HG03095 (cell line): Measurements from ENCODE around the gene SMC1B.
"Not testable (repeated sequence)": the region's sequence is repeated elsewhere in the genome, so short reads cannot be mapped to it uniquely, and the experiment has no call there.

Source experiments
- ATAC-seq: cut with Tn5 transposase; IDR thresholded peaks from one replicate; pipeline ENCODE4 v1.9.1; 2021; ENCODE audit warnings: moderate library complexity; ENCODE audit not compliant: unreplicated experiment

SMC1B gene

DNA sequence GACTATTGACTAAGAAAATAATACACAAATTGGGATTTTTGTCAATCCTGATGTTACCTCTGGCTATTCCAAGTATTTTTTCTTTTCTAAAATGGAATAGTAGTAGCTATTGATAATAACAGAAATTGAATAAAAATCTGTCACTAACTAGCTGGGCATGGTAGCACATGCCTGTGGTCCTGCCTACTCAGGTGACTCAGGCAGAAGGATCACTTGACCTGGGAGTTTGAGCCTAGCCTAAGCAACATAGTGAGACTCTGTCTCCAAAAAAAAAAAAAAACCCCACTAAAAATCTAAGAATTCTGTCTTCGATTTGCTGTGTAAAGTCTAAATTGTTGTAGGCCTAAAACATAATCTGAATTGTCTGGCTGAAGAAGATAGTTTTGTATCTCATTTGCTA, 61.4 kb downstream of the SMC1B start:
- ATAC-seq = no peak

DNA sequence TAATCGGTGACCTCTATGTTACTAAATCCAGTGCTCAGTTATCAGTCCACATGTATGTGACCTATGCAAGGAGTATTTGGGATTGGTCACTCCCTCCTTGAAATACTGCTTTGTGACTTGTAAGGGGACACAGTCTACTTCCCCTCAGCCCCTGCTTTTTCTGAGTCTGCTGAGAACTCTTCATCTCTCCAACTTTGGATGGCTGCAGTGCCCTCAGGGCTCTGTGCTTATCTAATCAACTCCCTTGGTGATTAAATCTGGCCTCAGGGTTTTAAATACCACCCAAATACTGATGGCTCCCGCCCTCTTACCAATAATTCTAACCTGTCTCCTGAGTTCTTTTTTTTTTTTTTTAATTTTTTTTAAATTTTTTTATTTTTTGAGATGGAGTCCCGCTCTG, 63.5 kb downstream of the SMC1B start:
- no peak for ATAC-seq

DNA sequence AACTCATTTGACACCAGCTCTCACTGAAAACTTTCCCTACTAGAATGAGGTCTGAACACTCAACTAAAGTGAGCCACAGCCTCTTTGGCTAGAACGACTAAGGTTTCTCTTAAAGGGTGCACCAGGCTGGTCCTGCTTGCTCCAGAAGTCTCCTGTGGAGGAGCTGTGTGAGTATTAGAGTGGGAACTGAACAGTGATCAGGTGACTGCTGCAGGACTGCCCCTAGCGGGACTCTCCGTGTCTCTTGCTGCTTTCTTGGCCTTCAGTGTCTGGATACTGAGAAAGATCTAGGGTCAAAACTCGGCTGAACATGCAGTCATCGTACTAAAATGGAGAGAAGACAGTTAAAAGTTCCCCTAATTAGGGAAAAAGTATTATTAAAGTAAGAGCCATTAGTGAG, 69.1 kb downstream of the SMC1B start:
- no peak for ATAC-seq

- ATAC-seq = no peak
These were observed 70.3 kb downstream of the SMC1B start for GRCh38 chr22:45343143-45343542.

- ATAC-seq = no peak
These were observed 71.9 kb downstream of the SMC1B start for GRCh38 chr22:45341498-45341897.

GRCh38 chr22:45340323-45340722, 73.1 kb downstream of the SMC1B start:
- no peak for ATAC-seq

DNA sequence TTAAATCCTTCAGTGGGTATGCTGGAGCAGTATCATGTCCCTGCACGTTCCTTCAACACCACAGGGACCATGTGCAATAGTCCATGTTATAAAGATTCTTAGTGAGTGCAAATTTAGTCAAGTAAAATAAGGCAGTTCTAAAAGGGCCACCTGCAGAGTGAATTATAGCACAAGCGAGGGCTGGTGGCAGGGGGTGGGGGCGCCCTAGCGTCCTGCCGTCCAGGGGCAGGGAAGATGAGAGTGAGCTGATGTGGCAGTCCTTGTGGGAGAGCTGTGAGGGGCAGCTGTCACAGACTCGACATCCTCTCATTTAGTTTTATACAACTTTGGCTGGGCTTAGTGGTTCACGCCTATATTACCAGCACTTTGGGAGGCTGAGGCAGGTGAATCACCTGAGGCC, 74.6 kb downstream of the SMC1B start:
- ATAC-seq = no peak

DNA sequence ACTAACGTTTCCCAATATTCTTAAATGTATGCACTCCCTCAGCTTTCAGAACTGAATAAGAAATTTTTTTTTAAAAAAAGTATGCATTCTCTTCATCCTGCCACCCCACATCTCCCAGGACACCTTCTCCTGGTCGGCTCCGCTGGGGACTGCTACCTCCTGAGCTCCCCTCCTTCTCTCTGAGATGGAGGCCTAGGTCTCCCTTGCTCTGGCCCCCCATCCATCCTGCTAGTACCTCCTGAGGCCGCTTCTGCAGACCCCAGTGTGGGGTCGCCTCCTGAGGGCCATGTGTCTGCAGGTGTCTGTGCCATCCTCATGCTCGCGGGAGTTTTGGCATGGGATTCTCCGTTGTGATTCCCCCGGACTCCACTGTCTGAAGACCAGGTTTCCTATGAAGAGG, 75.9 kb downstream of the SMC1B start:
- ATAC-seq = no peak

DNA sequence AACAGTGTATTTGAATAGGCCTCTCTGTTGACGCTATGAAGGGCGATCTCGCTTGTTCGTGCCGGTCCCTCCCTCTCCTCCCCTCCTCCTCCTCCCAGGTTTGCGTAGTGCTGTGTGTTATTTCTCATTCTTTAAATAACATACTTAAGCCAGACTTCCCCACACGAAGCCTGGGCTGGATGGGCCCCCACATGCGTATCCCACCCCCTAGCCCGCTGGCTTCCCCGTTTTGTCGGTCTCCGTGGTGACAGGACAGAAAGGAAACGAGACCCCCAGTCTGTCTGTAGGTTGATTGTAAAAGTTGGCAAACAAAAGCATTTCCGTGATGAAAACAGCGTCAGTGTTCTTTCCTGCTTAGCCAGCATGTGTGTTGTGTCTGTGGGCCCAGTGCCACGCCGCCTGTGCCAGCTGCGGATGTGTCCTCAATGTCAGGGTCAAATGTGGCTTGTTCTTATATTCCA, 76.4 kb downstream of the SMC1B start:
- no peak for ATAC-seq

GRCh38 chr22:45335854-45336522, 77.4 kb downstream of the SMC1B start:
- no peak for ATAC-seq

GRCh38 chr22:45335021-45335818, 78.2 kb downstream of the SMC1B start:
- ATAC-seq = no peak

GRCh38 chr22:45334528-45334927, 78.9 kb downstream of the SMC1B start:
- no peak for ATAC-seq

GRCh38 chr22:45334068-45334467, 79.3 kb downstream of the SMC1B start:
- ATAC-seq = no peak

- no peak for ATAC-seq
These were observed 81.4 kb downstream of the SMC1B start for GRCh38 chr22:45332001-45332400.

DNA sequence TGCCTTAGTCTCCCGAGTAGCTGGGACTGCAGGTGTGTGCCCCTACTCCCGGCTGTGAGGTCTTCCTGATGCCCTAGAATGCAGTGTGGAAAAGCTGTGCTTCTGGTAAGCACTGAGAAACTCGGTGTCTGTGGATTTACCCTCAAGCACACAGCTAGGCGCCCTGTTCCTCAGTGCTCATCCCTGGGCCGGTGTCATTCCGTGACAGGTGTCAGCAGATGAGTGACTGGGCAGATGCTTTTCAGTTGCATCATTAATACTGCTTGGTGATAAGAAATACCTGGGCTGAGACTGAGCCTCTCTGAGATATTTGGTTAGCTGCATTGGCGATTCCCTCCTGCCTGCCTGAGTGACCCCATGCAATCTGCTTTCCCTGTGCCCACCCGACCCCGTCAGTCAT, 81.9 kb downstream of the SMC1B start:
- no peak for ATAC-seq

DNA sequence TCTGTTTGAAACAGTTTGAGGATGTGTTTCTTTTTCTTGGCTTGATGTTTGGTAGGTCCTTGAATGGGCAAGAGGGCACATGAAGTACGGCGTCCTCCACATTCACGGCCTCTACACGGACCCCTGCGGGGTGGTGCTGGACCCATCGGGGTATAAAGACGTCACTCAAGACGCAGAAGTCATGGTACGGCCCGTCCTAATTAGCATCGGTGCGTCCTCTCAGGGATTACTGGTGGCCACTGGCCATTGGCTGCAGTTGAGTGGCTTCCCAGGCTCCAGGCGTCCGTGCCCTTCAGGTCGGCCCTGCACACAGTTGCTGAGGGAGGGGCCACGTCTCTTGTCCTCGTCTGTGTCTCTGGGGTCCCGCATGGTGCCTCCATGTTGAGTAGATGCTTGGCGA, 82.9 kb downstream of the SMC1B start:
- no peak for ATAC-seq

- ATAC-seq = no peak
These were observed 83.9 kb downstream of the SMC1B start for GRCh38 chr22:45329530-45329936.

GRCh38 chr22:45328822-45329529, 84.4 kb downstream of the SMC1B start:
- ATAC-seq = no peak

- ATAC-seq = not testable (repeated sequence)
These were observed 85.1 kb downstream of the SMC1B start for GRCh38 chr22:45328261-45328660.

- ATAC-seq = no peak
These were observed 89.1 kb downstream of the SMC1B start for GRCh38 chr22:45324311-45324711.

DNA sequence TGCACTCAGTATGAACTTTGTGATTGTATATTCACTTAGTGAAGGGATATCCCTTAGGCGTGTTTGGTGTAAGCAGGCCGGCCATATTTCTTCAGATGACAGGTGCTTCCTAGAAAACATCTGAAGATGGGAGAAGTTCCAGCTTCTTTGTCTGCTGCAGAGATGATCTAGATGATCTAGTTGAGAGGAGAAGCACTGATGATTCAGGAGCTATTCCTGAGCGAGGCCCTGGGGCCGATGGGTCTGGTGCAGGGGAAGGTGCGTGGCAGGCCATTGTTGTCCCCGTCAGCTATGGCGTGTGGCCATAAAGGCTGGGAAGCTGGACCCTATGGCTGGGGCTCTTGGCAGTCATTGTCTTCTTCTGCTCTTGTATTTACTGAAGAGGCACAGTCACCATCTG, 89.7 kb downstream of the SMC1B start:
- no peak for ATAC-seq
